Thymus (tissue), 11 donors: ENCODE data around the gene FBXO9. TPM values are rescaled to one million over a fixed set of nuclear protein-coding genes. Genes with fewer than 3 reads are reported as not detected.

Source experiments
- DNase-seq, 9 donors: peaks; one replicate each; pipeline ENCODE4 v3.0.0-alpha.2; 2013; ENCODE audit warnings: low spot score in 9 of 9, low read depth in 6 of 9, missing footprints in 1 of 9
- H3K27ac ChIP-seq, 2 donors: one replicate each; pipeline ENCODE4 v1.5.1; 2013; ENCODE audit warnings: control low read depth in 1 of 2, low read depth in 1 of 2, low read length in 1 of 2, mild to moderate bottlenecking in 1 of 2, moderate library complexity in 1 of 2
- H3K27me3 ChIP-seq, 2 donors: one replicate each; pipeline ENCODE4 v1.5.1; 2013; ENCODE audit warnings: low read length in 1 of 2; ENCODE audit not compliant: control insufficient read depth in 2 of 2, insufficient read depth in 1 of 2
- H3K36me3 ChIP-seq, 2 donors: one replicate each; pipeline ENCODE4 v1.5.1; 2013; ENCODE audit warnings: low read length in 1 of 2, mild to moderate bottlenecking in 1 of 2, moderate library complexity in 1 of 2; ENCODE audit not compliant: control insufficient read depth in 2 of 2, insufficient read depth in 2 of 2
- H3K4me1 ChIP-seq, 2 donors: one replicate each; pipeline ENCODE4 v1.5.1; 2013; ENCODE audit warnings: low read length in 2 of 2; ENCODE audit not compliant: control insufficient read depth in 2 of 2, insufficient read depth in 2 of 2
- H3K4me3 ChIP-seq, 2 donors: one replicate each; pipeline ENCODE4 v1.5.1; 2013; ENCODE audit warnings: low read length in 2 of 2, control low read depth in 1 of 2, mild to moderate bottlenecking in 1 of 2
- H3K9me3 ChIP-seq, 2 donors: one replicate each; pipeline ENCODE4 v1.5.1; 2013; ENCODE audit warnings: low read length in 1 of 2, mild to moderate bottlenecking in 1 of 2; ENCODE audit not compliant: control insufficient read depth in 2 of 2, insufficient read depth in 1 of 2
- WGBS: extraction: QIAGEN DNeasy Blood & Tissue Kit; methylation state at CpG from one replicate; pipeline ENCODE4 v1.1.7; 2013; 5-methylcytosine and 5-hydroxymethylcytosine counted together
- polyA plus RNA-seq: library from polyadenylated mRNA; stranded (reverse); fragments of 200-250 nt; gene quantifications from one replicate; pipeline ENCODE4 v1.2.3, GENCODE V29; 2013
- total RNA-seq: library from RNA; stranded (reverse); fragments of 120-200 nt; gene quantifications from one replicate; pipeline ENCODE4 v1.2.4, GENCODE V29; 2013
- donor health status: healthy.

Gene FBXO9
- total and polyA plus RNA-seq, 2 donors = 36.0 to 37.5 TPM

- H3K4me1 ChIP-seq = no peaks in the 10 kb centered on the region
- whole genome bisulfite sequencing = 94% methylated on average over 5 of the region's 5 CpGs
- H3K4me3 ChIP-seq = no peak within 1 kb of the TSS
- no peaks in the 10 kb centered on the region for H3K27me3 ChIP-seq
- H3K36me3 ChIP-seq = no peaks in the 10 kb centered on the region
- no peak for DNase-seq
- peaks cover 0 to 3% of the 10 kb centered on the region in 2 donors for H3K9me3 ChIP-seq
- H3K27ac ChIP-seq = no peak within 1 kb of the TSS
Measured at GRCh38 chr6:53148684-53149083, 83.5 kb downstream of the FBXO9 start, which contains the start of gene GCM1. TSS of gene GCM1 (minus strand) at chr6:53148841. CDS start at chr6:53145632, 3,209 bp downstream.

Other genes starting within 250 kb of the FBXO9 start
- gene GSTA5, start 224.6 kb upstream of the FBXO9 start, total RNA-seq = not detected
- gene GSTA5, start 224.6 kb upstream of the FBXO9 start, polyA plus RNA-seq = not detected
- not detected for gene GSTA3, start 155.7 kb upstream of the FBXO9 start, total RNA-seq
- not detected for gene GSTA3, start 155.7 kb upstream of the FBXO9 start, polyA plus RNA-seq
- gene GSTA4, start 70.1 kb upstream of the FBXO9 start, total RNA-seq = 11.5 TPM
- gene GSTA4, start 70.1 kb upstream of the FBXO9 start, polyA plus RNA-seq = 29.3 TPM
- 7.6 TPM for gene CILK1, start 3.6 kb upstream of the FBXO9 start, total RNA-seq
- 8.6 TPM for gene CILK1, start 3.6 kb upstream of the FBXO9 start, polyA plus RNA-seq
- under 0.01 TPM for gene GCM1, start 83.4 kb downstream of the FBXO9 start, total RNA-seq
- gene GCM1, start 83.4 kb downstream of the FBXO9 start, polyA plus RNA-seq = 0.23 TPM